GM19043 (cell line): ENCODE data around the gene CSF1R.

Source experiments
- ATAC-seq: cut with Tn5 transposase; IDR thresholded peaks from one replicate; pipeline ENCODE4 v1.9.1; 2021; ENCODE audit warnings: low read depth; ENCODE audit not compliant: unreplicated experiment

Gene CSF1R

DNA sequence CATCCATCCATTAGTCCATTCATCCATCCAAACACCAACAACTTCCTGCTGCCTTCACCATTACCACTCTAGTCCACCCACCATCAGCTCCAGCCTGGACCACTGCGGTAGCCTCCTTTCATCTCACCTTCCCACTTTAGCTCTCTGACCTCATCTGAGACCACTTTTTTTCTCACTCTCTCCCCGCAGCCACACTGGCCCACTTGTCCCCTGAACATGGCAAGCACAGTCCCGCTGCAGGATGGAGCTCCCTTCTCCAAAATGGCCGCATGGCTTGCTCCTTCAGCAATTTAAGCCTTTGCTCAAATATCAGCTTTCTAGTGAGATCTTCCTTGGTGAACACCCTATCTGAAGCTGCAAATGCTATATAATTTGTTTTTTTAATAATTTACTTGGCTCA, 11.1 kb downstream of the CSF1R start:
- no peak for ATAC-seq

DNA sequence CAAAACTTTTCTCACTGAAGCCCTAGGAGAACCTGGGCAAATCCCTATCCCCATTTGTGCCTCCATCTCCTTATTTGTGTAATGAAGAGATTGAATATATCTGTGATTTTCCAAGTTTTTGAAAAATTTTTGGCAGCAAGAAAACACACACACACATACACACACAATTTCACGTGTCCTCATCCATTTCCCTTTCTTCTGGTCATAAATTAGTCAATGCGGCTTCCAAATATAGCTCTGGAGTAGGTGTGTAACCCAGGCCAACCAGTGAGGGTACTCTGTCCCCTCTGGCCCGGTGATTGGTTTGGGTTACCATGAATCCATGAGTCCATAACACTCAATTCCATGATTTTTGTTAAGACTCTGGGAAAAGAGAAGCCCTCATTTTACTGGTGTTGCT, 12.7 kb downstream of the CSF1R start:
- ATAC-seq = no peak

DNA sequence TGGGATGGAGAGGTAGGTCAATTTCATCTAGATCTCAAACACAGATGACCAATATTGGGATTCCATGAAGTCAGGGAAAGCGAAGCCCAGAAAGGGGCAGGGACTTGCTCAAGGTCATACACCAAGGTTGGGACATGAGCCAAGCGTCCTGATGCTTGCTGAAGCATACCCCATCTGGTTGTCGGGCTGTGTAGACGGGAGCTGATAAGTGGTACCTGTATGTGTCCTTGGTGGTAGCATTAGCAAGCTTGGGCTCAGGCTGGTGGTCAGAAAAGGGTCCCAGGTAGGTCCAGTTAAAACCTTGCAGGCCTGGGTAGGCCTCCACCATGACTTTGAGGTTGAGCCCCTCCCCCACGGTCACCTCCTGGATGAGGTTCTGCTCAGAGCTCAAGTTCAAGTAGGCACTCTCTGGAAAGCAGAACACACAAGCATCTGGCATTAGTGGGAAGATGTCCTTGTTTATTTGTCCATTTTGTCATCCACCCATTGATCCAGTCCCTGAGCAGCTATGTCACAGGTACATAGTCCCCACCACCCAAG, 13.2 kb downstream of the CSF1R start:
- no peak for ATAC-seq

DNA sequence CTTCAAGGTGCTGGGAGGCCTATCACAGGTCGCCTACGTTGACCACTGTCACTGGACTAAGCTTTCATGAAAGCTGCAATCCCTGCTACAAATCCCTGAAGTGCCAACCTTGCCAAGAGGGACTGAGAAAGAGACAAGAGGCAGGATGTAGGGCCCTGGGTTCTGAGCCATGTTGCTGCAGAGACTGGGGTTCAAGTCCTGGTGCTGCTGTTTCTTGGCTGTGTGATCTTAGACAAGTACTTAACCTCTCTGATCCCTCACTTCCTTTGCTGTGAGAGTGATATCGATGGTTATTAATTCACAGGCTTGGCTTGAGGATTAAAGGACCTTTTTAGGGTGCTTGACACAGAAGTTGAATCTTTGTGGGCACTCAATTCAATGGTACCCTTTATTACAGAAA, 15.5 kb downstream of the CSF1R start:
- ATAC-seq = no peak

DNA sequence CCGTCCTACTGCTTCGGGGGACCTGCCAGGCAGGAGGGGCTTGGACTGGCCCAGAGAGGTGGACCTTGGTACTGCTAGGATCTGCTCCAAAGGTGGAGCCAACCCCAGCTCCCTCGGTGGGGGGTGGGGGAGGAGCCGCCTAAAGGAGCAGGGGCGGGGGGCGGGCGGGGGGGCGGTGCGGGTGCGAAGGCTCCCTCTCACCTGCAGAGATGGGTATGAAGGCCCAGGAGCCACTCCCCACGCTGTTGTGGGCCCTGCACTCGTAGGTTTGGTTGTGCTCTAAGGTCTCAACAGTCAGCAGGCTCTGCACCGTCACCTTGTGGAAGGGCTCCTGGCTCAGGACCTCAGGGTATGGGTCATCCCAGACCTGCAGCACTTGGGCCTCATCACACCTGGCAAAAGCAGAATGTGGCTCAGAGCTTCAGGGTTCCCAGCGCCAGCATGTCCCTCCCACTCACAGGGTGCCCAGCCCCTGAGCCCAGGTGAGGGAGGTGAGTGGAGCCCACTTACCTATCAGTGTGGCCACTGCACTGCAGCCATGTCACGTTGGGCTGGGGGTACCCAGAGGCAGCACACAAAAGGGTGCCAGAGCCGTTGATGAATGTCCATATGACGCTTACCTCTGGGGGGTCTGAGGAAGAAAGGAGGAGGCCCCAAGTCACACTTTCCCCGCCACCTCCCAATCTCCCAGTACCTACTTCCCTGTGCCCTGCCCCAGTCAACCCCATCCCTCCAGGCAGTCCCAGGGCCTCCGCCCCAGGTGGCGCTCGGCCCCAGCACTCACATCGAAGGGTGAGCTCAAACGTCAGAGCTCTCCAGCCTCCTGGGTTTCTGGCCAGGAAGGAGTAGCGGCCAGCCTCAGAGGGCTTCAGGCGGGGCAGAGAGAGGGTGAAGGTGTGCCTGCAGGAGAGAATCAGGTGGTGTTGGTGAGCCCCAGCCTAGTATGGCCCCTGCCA, 16.4 kb downstream of the CSF1R start:
- no peak for ATAC-seq

- ATAC-seq = no peak
These were observed 17.3 kb downstream of the CSF1R start for GRCh38 chr5:150068961-150069645.

GRCh38 chr5:150068472-150068871, 17.9 kb downstream of the CSF1R start:
- no peak for ATAC-seq

DNA sequence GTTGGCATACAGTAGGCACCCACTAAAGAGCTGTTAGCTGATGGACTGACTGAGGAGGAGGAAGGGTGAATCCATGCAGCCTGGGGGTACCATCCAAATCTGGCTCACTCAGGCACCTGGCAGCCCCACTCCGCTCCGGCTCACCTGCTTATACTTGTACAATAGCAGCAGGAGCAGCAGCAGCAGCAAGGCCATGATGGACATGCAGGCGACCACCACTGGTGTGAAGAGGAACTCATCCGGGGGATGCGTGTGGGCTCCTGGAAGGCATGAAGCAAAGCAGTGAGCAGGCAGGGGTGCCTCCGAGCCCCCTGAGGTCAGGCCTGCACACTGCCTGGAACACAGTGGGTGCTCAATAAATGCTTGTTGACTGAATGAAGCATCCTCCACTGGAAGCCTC, 18.3 kb downstream of the CSF1R start:
- ATAC-seq = no peak

- ATAC-seq = peak; percentile 22
These were observed 18.9 kb downstream of the CSF1R start for GRCh38 chr5:150067405-150067960.

DNA sequence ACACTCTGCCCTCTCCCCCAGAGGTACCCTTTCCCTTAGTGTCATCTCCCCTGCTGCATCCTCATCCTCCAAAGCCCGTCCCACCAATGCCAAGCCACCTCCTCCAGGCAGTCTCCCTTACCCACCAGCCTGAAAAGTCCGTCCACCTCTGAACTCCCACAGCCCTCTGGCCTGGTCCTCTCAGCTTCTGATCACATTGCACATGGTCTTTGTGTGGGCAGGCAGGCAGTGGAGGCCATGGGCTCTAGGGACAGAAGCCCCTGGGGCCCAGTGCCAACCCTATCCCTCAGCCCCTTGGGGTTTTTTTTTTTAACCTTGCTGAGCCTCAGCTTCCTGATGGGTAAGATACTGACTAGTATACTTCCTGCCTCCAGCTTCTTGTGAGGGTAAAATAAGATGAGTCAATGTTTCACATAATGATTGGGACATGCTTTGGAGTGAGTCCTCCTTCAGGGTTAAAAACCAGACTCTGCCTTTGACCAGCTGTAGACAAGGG, 19.4 kb downstream of the CSF1R start:
- ATAC-seq = peak; percentile 53

DNA sequence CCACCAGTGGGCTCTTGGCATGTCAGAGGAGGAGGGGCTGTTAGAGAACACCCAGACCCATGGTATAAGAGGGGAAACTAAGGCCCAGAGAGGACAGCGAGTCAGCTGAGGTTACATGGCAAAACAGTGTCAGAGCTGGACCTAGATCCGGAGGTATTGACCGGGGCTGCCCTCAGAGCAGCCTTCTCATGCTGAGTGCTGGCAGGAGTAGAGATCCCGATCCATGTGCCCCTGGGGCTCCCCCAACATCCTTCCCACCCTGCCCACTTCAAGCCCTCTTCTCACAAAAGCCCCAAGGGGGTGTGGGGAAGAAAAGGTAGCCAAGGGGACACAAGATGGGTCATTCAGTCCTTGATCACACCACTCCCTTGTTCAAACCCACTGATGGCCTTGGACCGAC, 19.9 kb downstream of the CSF1R start:
- ATAC-seq = no peak

GRCh38 chr5:150065886-150066285, 20.5 kb downstream of the CSF1R start:
- ATAC-seq = no peak

- no peak for ATAC-seq
These were observed 21.0 kb downstream of the CSF1R start for GRCh38 chr5:150065346-150065745.

- ATAC-seq = no peak
These were observed 21.6 kb downstream of the CSF1R start for GRCh38 chr5:150064681-150065220.

DNA sequence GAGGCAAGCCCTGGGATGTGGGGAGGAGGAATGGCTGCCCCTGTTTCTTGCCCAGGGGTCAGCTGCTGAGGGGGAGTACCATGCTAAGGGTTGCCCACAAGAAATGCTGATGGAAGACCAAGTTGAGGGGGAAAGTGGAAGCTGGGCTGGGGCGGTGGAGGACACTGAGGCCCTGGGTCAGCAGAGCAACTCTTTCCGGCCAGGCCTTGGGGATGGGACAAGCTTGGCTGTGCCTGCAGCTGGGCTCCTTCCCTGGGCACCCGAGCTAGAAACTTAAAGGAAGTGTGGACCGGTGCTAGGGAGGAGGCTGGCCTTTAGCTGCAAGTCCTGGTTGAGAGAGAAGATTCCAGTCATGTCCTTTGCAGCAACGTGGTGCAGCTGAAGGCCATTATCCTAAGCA, 22.7 kb downstream of the CSF1R start:
- ATAC-seq = no peak

DNA sequence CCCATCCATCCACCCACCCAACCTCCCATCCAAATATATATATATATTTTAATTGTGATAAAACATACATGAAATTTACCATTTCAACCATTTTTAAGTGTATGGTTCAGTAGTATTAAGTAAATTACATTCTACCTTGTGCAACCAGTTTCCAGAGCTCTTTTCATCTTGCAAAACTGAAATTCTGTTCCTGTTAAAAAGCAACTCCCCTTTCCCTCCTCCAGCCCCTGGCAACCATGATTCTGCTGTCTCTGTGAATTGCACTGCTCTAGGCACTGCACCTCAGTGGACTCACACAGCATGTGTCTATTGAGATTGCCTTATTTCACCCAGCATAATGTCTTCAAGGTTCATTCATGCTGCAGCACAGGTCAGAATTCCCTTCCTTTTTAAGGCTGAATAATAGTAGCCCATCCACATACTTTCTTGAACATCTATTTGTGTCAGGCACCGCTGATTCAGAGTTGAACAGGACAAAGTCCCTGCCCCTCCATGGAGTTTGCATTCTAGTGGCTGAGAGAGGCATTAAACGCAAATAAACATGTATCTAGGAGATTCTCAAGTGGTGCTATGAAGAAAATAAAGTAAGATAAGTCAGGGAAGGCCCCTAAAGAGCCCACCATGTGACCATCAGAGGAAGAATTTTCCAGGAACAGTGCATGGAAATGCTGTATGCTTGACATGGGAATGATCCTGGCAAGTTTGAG, 24.0 kb downstream of the CSF1R start:
- no peak for ATAC-seq

DNA sequence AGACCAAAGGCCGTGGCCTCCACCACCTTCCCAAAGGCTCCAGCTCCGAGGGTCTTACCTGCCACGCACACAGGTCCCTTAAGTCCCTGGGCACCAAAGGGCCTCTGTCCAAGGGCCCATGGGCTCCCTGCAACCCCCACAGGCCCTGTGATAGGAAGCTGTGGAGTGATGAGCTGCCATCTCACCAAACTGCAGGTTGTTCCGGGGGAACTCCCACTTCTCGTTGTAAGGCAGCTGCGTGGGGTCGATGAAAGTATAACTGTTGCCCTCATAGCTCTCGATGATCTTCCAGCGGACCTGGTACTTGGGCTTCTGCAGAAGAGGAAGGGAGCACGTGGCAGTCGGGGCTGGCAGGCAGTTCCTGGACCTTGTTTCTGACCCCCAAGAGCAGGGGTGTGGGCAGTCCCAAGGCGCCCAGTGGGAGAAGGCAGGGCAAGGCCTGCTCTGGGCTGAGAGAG, 24.8 kb downstream of the CSF1R start:
- no peak for ATAC-seq

DNA sequence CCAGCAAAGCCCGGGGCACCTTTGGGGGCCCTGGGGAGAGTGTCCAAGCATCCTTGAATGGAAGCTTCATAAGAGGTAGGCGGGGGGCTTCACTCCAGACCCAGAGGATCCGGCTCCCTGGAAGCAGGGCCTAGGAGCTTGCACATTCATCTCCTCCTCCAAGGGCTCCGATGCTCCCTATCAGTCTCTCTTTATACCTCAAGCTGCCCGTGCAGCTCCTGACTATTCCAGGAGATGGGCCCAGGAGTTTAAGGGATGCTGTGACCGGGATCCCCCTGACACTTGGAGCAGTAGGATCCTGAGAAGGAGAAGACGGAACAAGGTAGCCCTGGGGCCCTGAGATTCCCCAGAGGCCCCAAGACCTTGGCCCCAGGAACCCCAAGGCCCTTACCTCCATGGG, 25.9 kb downstream of the CSF1R start:
- no peak for ATAC-seq

DNA sequence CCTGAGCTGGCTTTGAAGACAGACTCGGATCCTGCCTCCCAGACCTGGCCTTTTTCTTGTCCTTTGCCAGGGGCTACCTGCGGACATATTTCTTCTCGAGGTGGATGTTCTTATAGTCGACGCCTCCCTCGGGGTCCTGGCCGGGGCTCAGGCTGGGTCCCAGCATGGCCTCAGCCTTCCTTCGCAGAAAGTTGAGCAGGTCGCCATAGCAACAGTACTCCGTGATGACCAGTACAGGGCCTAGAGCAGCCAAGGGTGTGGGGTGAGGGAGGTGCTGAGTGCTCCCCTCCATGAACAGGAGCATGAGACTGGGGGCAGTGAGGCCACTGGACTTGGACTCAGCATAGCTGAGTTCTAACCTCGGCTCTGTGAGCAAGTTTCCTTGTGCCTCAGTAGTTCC, 26.7 kb downstream of the CSF1R start:
- no peak for ATAC-seq

GRCh38 chr5:150058480-150059126, 27.8 kb downstream of the CSF1R start:
- ATAC-seq = no peak
